Left ventricle myocardium inferior (tissue), 1 donor: ENCODE data around the gene SORCS2. TPM values are rescaled to one million over a fixed set of nuclear protein-coding genes. Genes with fewer than 3 reads are reported as not detected.

Source experiments
- DNase-seq: peaks from one replicate; pipeline ENCODE4 v3.0.0-alpha.2; 2020
- H3K27ac ChIP-seq: fragments of 200-600 bp; replicated peaks from 2 replicates; pipeline ENCODE4 v1.8.0; 2021
- H3K27me3 ChIP-seq: fragments of 200-600 bp; 2 replicates; pipeline ENCODE4 v1.8.0; 2021; ENCODE audit warnings: low read depth
- H3K36me3 ChIP-seq: fragments of 200-600 bp; 2 replicates; pipeline ENCODE4 v1.8.0; 2021
- H3K4me1 ChIP-seq: fragments of 200-600 bp; 2 replicates; pipeline ENCODE4 v1.8.0; 2021
- H3K4me3 ChIP-seq: fragments of 200-600 bp; 2 replicates; pipeline ENCODE4 v1.8.0; 2021; ENCODE audit warnings: mild to moderate bottlenecking, moderate library complexity
- H3K9me3 ChIP-seq: fragments of 200-600 bp; replicated peaks from 2 replicates; pipeline ENCODE4 v1.8.0; 2021
- CTCF ChIP-seq: fragments of 200-600 bp; IDR thresholded peaks from 2 replicates; pipeline ENCODE4 v1.8.0; 2021; ENCODE audit warnings: antibody characterized with exemption, mild to moderate bottlenecking, borderline replicate concordance
- intact Hi-C: fragments of 100-400 bp; cut with micrococcal nuclease; formaldehyde crosslinking; loops from one replicate; pipeline ENCODE4 v1.11.0; 2022
- total RNA-seq: library from RNA; stranded (reverse); fragmentation: NEBNext Ultra II Directional; extraction: Animal tissue kit (Norgen Biotek cat#: 25700); gene quantifications from one replicate; pipeline ENCODE4 v1.2.1, GENCODE V29; 2021
- donor health status: DM: no; HTN: yes; CAD: no; lungs with severe emphysema.

The SORCS2 gene
- total RNA-seq, 1 donor from 2014 or later: 1.2 TPM

DNA sequence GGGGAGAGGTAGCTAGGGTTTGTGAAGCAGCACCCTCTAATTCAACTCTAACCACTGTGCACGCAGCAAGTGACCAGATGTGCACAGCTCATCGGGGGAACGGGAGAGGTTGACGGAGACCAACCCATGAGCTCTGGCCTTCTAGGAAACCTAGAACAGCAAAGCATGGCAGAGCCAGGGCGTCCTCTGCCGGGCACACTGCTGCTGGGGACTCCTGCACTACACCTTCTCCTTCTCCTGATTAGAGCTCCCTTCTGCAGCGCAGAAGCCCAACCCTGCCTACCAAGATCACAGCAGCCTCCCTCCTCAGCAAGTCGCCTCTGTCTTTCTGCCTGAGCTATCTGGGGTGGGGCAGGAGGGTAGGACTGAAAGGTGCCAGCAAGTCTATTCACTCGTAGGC is 494.7 kb downstream of the SORCS2 start:
- no peak for TF ChIP-seq CTCF
- no peak for DNase-seq
- H3K27me3 ChIP-seq: peaks cover 28% of the 10 kb centered on the region
- H3K9me3 ChIP-seq: peaks cover 13% of the 10 kb centered on the region
- H3K4me3 ChIP-seq: no peak overlapping the region
- intact Hi-C loops: no loop called here
- H3K4me1 ChIP-seq: no peaks in the 10 kb centered on the region
- no peak overlapping the region for H3K27ac ChIP-seq
- no peaks in the 10 kb centered on the region for H3K36me3 ChIP-seq

- no peak for TF ChIP-seq CTCF
- no peaks in the 10 kb centered on the region for H3K4me1 ChIP-seq
- H3K9me3 ChIP-seq: peaks cover 10% of the 10 kb centered on the region
- no peak overlapping the region for H3K4me3 ChIP-seq
- DNase-seq: no peak
- H3K36me3 ChIP-seq: no peaks in the 10 kb centered on the region
- intact Hi-C loops: no loop called here
- no peak overlapping the region for H3K27ac ChIP-seq
- peaks cover 28% of the 10 kb centered on the region for H3K27me3 ChIP-seq
These were observed 495.5 kb downstream of the SORCS2 start for GRCh38 chr4:7687796-7688195.

- H3K27me3 ChIP-seq: peaks cover 20% of the 10 kb centered on the region
- no peak for DNase-seq
These were observed 497.7 kb downstream of the SORCS2 start for GRCh38 chr4:7689773-7690693.

GRCh38 chr4:7691061-7691460 is 498.7 kb downstream of the SORCS2 start:
- TF ChIP-seq CTCF: no peak
- H3K4me3 ChIP-seq: no peak overlapping the region
- H3K9me3 ChIP-seq: no peaks in the 10 kb centered on the region
- no peak for DNase-seq
- H3K4me1 ChIP-seq: no peaks in the 10 kb centered on the region
- no peak overlapping the region for H3K27ac ChIP-seq
- peaks cover 19% of the 10 kb centered on the region for H3K27me3 ChIP-seq
- intact Hi-C loops: no loop called here
- no peaks in the 10 kb centered on the region for H3K36me3 ChIP-seq

More at GRCh38 chr4:7689773-7690693, 497.7 kb downstream of the SORCS2 start:
- H3K36me3 ChIP-seq: no peaks in the 10 kb centered on the region
- no peak overlapping the region for H3K27ac ChIP-seq
- intact Hi-C loops: no loop called here
- no peaks in the 10 kb centered on the region for H3K4me1 ChIP-seq
- TF ChIP-seq CTCF: no peak
- no peaks in the 10 kb centered on the region for H3K9me3 ChIP-seq
- H3K4me3 ChIP-seq: no peak overlapping the region

DNA sequence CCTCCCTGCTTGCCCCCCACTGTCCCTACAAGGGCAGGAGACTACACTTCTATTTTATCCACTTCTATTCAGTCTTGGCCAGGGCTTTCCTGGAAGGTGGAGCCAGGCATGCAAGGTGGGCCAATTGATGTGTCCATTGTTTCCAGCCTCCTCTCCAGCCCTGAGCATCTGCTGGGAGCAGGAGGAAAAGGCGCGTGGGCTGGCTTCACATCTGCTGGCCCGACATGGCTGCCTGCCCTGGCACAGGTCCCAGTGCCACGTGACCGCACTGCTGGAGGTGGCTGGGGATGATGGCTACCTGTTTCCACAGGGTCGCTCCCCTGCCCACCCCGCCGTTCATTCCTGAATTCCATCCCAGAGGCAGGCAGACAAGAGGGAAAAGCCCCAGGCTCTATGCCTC is 499.6 kb downstream of the SORCS2 start:
- Histone ChIP-seq H3K4me3 (no peak overlapping the region), H3K27me3 (peaks cover 24% of the 10 kb centered on the region), H3K9me3 (no peaks in the 10 kb centered on the region), H3K4me1 (no peaks in the 10 kb centered on the region), H3K27ac (no peak overlapping the region), H3K36me3 (no peaks in the 10 kb centered on the region)
- intact Hi-C loops: no loop called here
- TF ChIP-seq CTCF: no peak
- DNase-seq: peak; percentile 40
